Hepatocyte (in vitro differentiated cells): ENCODE measurements around the gene CENPP. TPM values are rescaled to one million over a fixed set of nuclear protein-coding genes. Genes with fewer than 3 reads are reported as not detected.

ENCODE experiments used
- DNase-seq: peaks from one replicate; pipeline ENCODE4 v3.0.0-alpha.2; 2016; ENCODE audit warnings: low spot score
- H2AFZ ChIP-seq: fragments of 200-600 bp; sonication (generic); 2 replicates; pipeline ENCODE4 v1.6.0; 2016; ENCODE audit warnings: antibody characterized with exemption, mild to moderate bottlenecking
- H3K27ac ChIP-seq: fragments of 200-600 bp; sonication (generic); 2 replicates; pipeline ENCODE4 v1.5.1; 2016; ENCODE audit warnings: mild to moderate bottlenecking
- H3K27me3 ChIP-seq: fragments of 200-600 bp; sonication (generic); 2 replicates; pipeline ENCODE4 v1.6.1; 2016
- H3K36me3 ChIP-seq: fragments of 200-600 bp; sonication (generic); replicated peaks from 2 replicates; pipeline ENCODE4 v1.5.1; 2016; ENCODE audit warnings: low read depth; ENCODE audit not compliant: insufficient read depth
- H3K4me1 ChIP-seq: fragments of 200-600 bp; sonication (generic); 2 replicates; pipeline ENCODE4 v1.5.1; 2016; ENCODE audit warnings: mild to moderate bottlenecking, moderate library complexity; ENCODE audit not compliant: insufficient read depth
- H3K4me2 ChIP-seq: fragments of 200-600 bp; sonication (generic); 2 replicates; pipeline ENCODE4 v1.6.0; 2016
- H3K4me3 ChIP-seq: fragments of 200-600 bp; sonication (generic); 2 replicates; pipeline ENCODE4 v1.5.1; 2016; ENCODE audit warnings: mild to moderate bottlenecking
- H3K79me2 ChIP-seq: fragments of 200-600 bp; sonication (generic); 2 replicates; pipeline ENCODE4 v1.6.0; 2017; ENCODE audit warnings: mild to moderate bottlenecking
- H3K9me2 ChIP-seq: fragments of 200-600 bp; sonication (generic); replicated peaks from 2 replicates; pipeline ENCODE4 v1.6.0; 2017; ENCODE audit warnings: mild to moderate bottlenecking; ENCODE audit not compliant: insufficient read depth
- H3K9me3 ChIP-seq: fragments of 200-600 bp; sonication (generic); 2 replicates; pipeline ENCODE4 v1.5.1; 2016; ENCODE audit warnings: low read depth, mild to moderate bottlenecking
- H4K20me1 ChIP-seq: fragments of 200-600 bp; sonication (generic); 2 replicates; pipeline ENCODE4 v1.6.0; 2016; ENCODE audit warnings: mild to moderate bottlenecking; ENCODE audit not compliant: insufficient read depth, poor library complexity, severe bottlenecking
- EZH2 ChIP-seq: fragments of 200-600 bp; sonication (generic); IDR thresholded peaks from 2 replicates; pipeline ENCODE4 v1.6.1; 2016; ENCODE audit warnings: antibody characterized with exemption, mild to moderate bottlenecking, borderline replicate concordance
- EZH2phosphoT487 ChIP-seq: fragments of 200-600 bp; sonication (generic); IDR thresholded peaks from one replicate; pipeline ENCODE4 v1.6.1; 2018; ENCODE audit warnings: antibody characterized with exemption, mild to moderate bottlenecking, low read depth, moderate library complexity; ENCODE audit not compliant: unreplicated experiment, severe bottlenecking
- WGBS: methylation state at CpG from one replicate; pipeline ENCODE4 v1.1.6; 2016; ENCODE audit warnings: low lambda C conversion rate; ENCODE audit errors: missing lambda C conversion rate; 5-methylcytosine and 5-hydroxymethylcytosine counted together
- polyA plus RNA-seq: library from polyadenylated mRNA; unstranded; fragments of >200 nt; fragmentation: Nextera tagmentation; extraction: Ambion mirVana; gene quantifications from 2 replicates; pipeline ENCODE4 v1.2.1, GENCODE V29; 2016
- total RNA-seq: library from RNA; depleted of rRNA; stranded (reverse); fragments of >200 nt; gene quantifications from 2 replicates; pipeline ENCODE4 v1.2.3, GENCODE V29; 2014
- TF ChIP-seq, protein P1 (sequence below): fragments of 200-600 bp; sonication (generic); IDR thresholded peaks from 2 replicates; pipeline ENCODE4 v1.5.1; 2016; ENCODE audit warnings: antibody characterized with exemption, mild to moderate bottlenecking; ENCODE audit not compliant: poor library complexity

CENPP gene
- total and polyA plus RNA-seq, 2 experiments from 2014 or later, result 5.1 to 5.9 TPM

- H3K36me3 ChIP-seq, result no peaks in the 10 kb centered on the region
- H3K9me2 ChIP-seq, result no peaks in the 10 kb centered on the region
- TF ChIP-seq EZH2phosphoT487 (no peak), EZH2 (no peak)
- TF ChIP-seq, protein P1, sequence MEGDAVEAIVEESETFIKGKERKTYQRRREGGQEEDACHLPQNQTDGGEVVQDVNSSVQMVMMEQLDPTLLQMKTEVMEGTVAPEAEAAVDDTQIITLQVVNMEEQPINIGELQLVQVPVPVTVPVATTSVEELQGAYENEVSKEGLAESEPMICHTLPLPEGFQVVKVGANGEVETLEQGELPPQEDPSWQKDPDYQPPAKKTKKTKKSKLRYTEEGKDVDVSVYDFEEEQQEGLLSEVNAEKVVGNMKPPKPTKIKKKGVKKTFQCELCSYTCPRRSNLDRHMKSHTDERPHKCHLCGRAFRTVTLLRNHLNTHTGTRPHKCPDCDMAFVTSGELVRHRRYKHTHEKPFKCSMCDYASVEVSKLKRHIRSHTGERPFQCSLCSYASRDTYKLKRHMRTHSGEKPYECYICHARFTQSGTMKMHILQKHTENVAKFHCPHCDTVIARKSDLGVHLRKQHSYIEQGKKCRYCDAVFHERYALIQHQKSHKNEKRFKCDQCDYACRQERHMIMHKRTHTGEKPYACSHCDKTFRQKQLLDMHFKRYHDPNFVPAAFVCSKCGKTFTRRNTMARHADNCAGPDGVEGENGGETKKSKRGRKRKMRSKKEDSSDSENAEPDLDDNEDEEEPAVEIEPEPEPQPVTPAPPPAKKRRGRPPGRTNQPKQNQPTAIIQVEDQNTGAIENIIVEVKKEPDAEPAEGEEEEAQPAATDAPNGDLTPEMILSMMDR, result no peak
- H2AFZ ChIP-seq, result no peak overlapping the region
- no peaks in the 10 kb centered on the region for H3K79me2 ChIP-seq
- no peak overlapping the region for H3K4me2 ChIP-seq
- H3K4me1 ChIP-seq, result peaks cover 15% of the 10 kb centered on the region
- H3K27ac ChIP-seq, result no peak overlapping the region
- no peak overlapping the region for H3K4me3 ChIP-seq
- no peak for DNase-seq
- 77% methylated on average over 5 of the region's 5 CpGs for WGBS
- H3K27me3 ChIP-seq, result no peaks in the 10 kb centered on the region
- no peaks in the 10 kb centered on the region for H4K20me1 ChIP-seq
- no peaks in the 10 kb centered on the region for H3K9me3 ChIP-seq
Observed at GRCh38 chr9:92483627-92484545, 158.1 kb downstream of the CENPP start.

- H3K4me1 ChIP-seq, result peaks cover 18% of the 10 kb centered on the region
- TF ChIP-seq EZH2, result no peak
- TF ChIP-seq, protein P1, result no peak
- no peak for TF ChIP-seq EZH2phosphoT487
- H4K20me1 ChIP-seq, result no peaks in the 10 kb centered on the region
- no peak overlapping the region for H3K27ac ChIP-seq
- no peaks in the 10 kb centered on the region for H3K9me3 ChIP-seq
- no peak overlapping the region for H3K4me3 ChIP-seq
- H3K36me3 ChIP-seq, result no peaks in the 10 kb centered on the region
- no peak for DNase-seq
- no peaks in the 10 kb centered on the region for H3K27me3 ChIP-seq
- H2AFZ ChIP-seq, result no peak overlapping the region
- H3K9me2 ChIP-seq, result no peaks in the 10 kb centered on the region
- no peak overlapping the region for H3K4me2 ChIP-seq
- H3K79me2 ChIP-seq, result no peaks in the 10 kb centered on the region
- 95% methylated on average over 3 of the region's 3 CpGs for WGBS
Observed at GRCh38 chr9:92484563-92484962, 158.8 kb downstream of the CENPP start.

GRCh38 chr9:92486371-92486770 is 160.6 kb downstream of the CENPP start:
- no peak overlapping the region for H3K4me2 ChIP-seq
- H3K4me3 ChIP-seq, result no peak overlapping the region
- TF ChIP-seq EZH2 (no peak), EZH2phosphoT487 (no peak)
- TF ChIP-seq, protein P1, result no peak
- no peaks in the 10 kb centered on the region for H3K36me3 ChIP-seq
- WGBS, result 93% methylated on average over 3 of the region's 3 CpGs
- no peaks in the 10 kb centered on the region for H3K9me2 ChIP-seq
- no peaks in the 10 kb centered on the region for H4K20me1 ChIP-seq
- peaks cover 11% of the 10 kb centered on the region for H3K4me1 ChIP-seq
- no peak overlapping the region for H3K27ac ChIP-seq
- H2AFZ ChIP-seq, result no peak overlapping the region
- H3K9me3 ChIP-seq, result no peaks in the 10 kb centered on the region
- no peaks in the 10 kb centered on the region for H3K79me2 ChIP-seq
- no peak for DNase-seq
- no peaks in the 10 kb centered on the region for H3K27me3 ChIP-seq
